ENCODE data around the gene CATSPERE.
A peak's percentile ranks its signal among the peaks of the same experiment; 100 is the strongest.

Gene CATSPERE

GRCh38 chr1:244437086-244437468, 24.0 kb upstream of the CATSPERE start:
- no peak for TF ChIP-seq CTCF (IDR thresholded peaks at IDR 0.05; ENCODE audit: low read depth, low read length)
- no peak overlapping the region for H3K4me3 ChIP-seq (replicated peaks in 1 of 2; ENCODE audit: low read depth in 2 of 2, low read length in 2 of 2)
- peak; percentile 26 to 54 for DNase-seq (ENCODE audit: low read depth in 2 of 2)

GRCh38 chr1:244439391-244440032, 21.6 kb upstream of the CATSPERE start:
- no peak for TF ChIP-seq CTCF (IDR thresholded peaks at IDR 0.05; ENCODE audit: low read depth, low read length)
- DNase-seq (ENCODE audit: low read depth in 2 of 2) = no peak
- no peak overlapping the region for H3K4me3 ChIP-seq (replicated peaks in 1 of 2; ENCODE audit: low read depth in 2 of 2, low read length in 2 of 2)

GRCh38 chr1:244442850-244443249, 18.2 kb upstream of the CATSPERE start:
- TF ChIP-seq CTCF (IDR thresholded peaks at IDR 0.05; ENCODE audit: low read depth, low read length) = no peak
- H3K4me3 ChIP-seq (replicated peaks in 1 of 2; ENCODE audit: low read depth in 2 of 2, low read length in 2 of 2) = no peak overlapping the region
- no peak for DNase-seq (ENCODE audit: low read depth in 2 of 2)

- no peak for TF ChIP-seq CTCF (IDR thresholded peaks at IDR 0.05; ENCODE audit: low read depth, low read length)
- no peak overlapping the region for H3K4me3 ChIP-seq (replicated peaks in 1 of 2; ENCODE audit: low read depth in 2 of 2, low read length in 2 of 2)
- peak; percentile 18 to 43 for DNase-seq (ENCODE audit: low read depth in 2 of 2)
Measured at GRCh38 chr1:244444854-244445253, 16.2 kb upstream of the CATSPERE start.

GRCh38 chr1:244445320-244446181, 15.5 kb upstream of the CATSPERE start:
- DNase-seq (ENCODE audit: low read depth in 2 of 2) = no peak
- TF ChIP-seq CTCF (IDR thresholded peaks at IDR 0.05; ENCODE audit: low read depth, low read length) = no peak
- H3K4me3 ChIP-seq (replicated peaks in 1 of 2; ENCODE audit: low read depth in 2 of 2, low read length in 2 of 2) = no peak overlapping the region

- no peak overlapping the region for H3K4me3 ChIP-seq (replicated peaks in 1 of 2; ENCODE audit: low read depth in 2 of 2, low read length in 2 of 2)
- DNase-seq (ENCODE audit: low read depth in 2 of 2) = no peak
- TF ChIP-seq CTCF (IDR thresholded peaks at IDR 0.05; ENCODE audit: low read depth, low read length) = no peak
Measured at GRCh38 chr1:244447024-244447423, 14.0 kb upstream of the CATSPERE start.

Measured in cardiac fibroblast (primary cell).